Hepatocyte (in vitro differentiated cells): ENCODE data around the gene ABL1. TPM values are rescaled to one million over a fixed set of nuclear protein-coding genes. Genes with fewer than 3 reads are reported as not detected.

Experiments
- DNase-seq: peaks from one replicate; pipeline ENCODE4 v3.0.0-alpha.2; 2016; ENCODE audit warnings: low spot score
- H2AFZ ChIP-seq: fragments of 200-600 bp; sonication (generic); 2 replicates; pipeline ENCODE4 v1.6.0; 2016; ENCODE audit warnings: antibody characterized with exemption, mild to moderate bottlenecking
- H3K27ac ChIP-seq: fragments of 200-600 bp; sonication (generic); 2 replicates; pipeline ENCODE4 v1.5.1; 2016; ENCODE audit warnings: mild to moderate bottlenecking
- H3K27me3 ChIP-seq: fragments of 200-600 bp; sonication (generic); 2 replicates; pipeline ENCODE4 v1.6.1; 2016
- H3K36me3 ChIP-seq: fragments of 200-600 bp; sonication (generic); replicated peaks from 2 replicates; pipeline ENCODE4 v1.5.1; 2016; ENCODE audit warnings: low read depth; ENCODE audit not compliant: insufficient read depth
- H3K4me1 ChIP-seq: fragments of 200-600 bp; sonication (generic); 2 replicates; pipeline ENCODE4 v1.5.1; 2016; ENCODE audit warnings: mild to moderate bottlenecking, moderate library complexity; ENCODE audit not compliant: insufficient read depth
- H3K4me2 ChIP-seq: fragments of 200-600 bp; sonication (generic); 2 replicates; pipeline ENCODE4 v1.6.0; 2016
- H3K4me3 ChIP-seq: fragments of 200-600 bp; sonication (generic); 2 replicates; pipeline ENCODE4 v1.5.1; 2016; ENCODE audit warnings: mild to moderate bottlenecking
- H3K79me2 ChIP-seq: fragments of 200-600 bp; sonication (generic); 2 replicates; pipeline ENCODE4 v1.6.0; 2017; ENCODE audit warnings: mild to moderate bottlenecking
- H3K9me2 ChIP-seq: fragments of 200-600 bp; sonication (generic); replicated peaks from 2 replicates; pipeline ENCODE4 v1.6.0; 2017; ENCODE audit warnings: mild to moderate bottlenecking; ENCODE audit not compliant: insufficient read depth
- H3K9me3 ChIP-seq: fragments of 200-600 bp; sonication (generic); 2 replicates; pipeline ENCODE4 v1.5.1; 2016; ENCODE audit warnings: low read depth, mild to moderate bottlenecking
- H4K20me1 ChIP-seq: fragments of 200-600 bp; sonication (generic); 2 replicates; pipeline ENCODE4 v1.6.0; 2016; ENCODE audit warnings: mild to moderate bottlenecking; ENCODE audit not compliant: insufficient read depth, poor library complexity, severe bottlenecking
- CTCF ChIP-seq: fragments of 200-600 bp; sonication (generic); IDR thresholded peaks from 2 replicates; pipeline ENCODE4 v1.5.1; 2016; ENCODE audit warnings: antibody characterized with exemption, mild to moderate bottlenecking; ENCODE audit not compliant: poor library complexity
- EZH2 ChIP-seq: fragments of 200-600 bp; sonication (generic); IDR thresholded peaks from 2 replicates; pipeline ENCODE4 v1.6.1; 2016; ENCODE audit warnings: antibody characterized with exemption, mild to moderate bottlenecking, borderline replicate concordance
- EZH2phosphoT487 ChIP-seq: fragments of 200-600 bp; sonication (generic); IDR thresholded peaks from one replicate; pipeline ENCODE4 v1.6.1; 2018; ENCODE audit warnings: antibody characterized with exemption, mild to moderate bottlenecking, low read depth, moderate library complexity; ENCODE audit not compliant: unreplicated experiment, severe bottlenecking
- WGBS: methylation state at CpG from one replicate; pipeline ENCODE4 v1.1.6; 2016; ENCODE audit warnings: low lambda C conversion rate; ENCODE audit errors: missing lambda C conversion rate; 5-methylcytosine and 5-hydroxymethylcytosine counted together
- polyA plus RNA-seq: library from polyadenylated mRNA; unstranded; fragments of >200 nt; fragmentation: Nextera tagmentation; extraction: Ambion mirVana; gene quantifications from 2 replicates; pipeline ENCODE4 v1.2.1, GENCODE V29; 2016
- total RNA-seq: library from RNA; depleted of rRNA; stranded (reverse); fragments of >200 nt; gene quantifications from 2 replicates; pipeline ENCODE4 v1.2.3, GENCODE V29; 2014

The ABL1 gene
- total and polyA plus RNA-seq, 2 experiments from 2014 or later = 43.2 to 46.6 TPM

GRCh38 chr9:130890124-130890523 lies 55.1 kb downstream of the ABL1 start:
- Histone ChIP-seq H3K4me2 (no peak overlapping the region), H3K9me2 (no peaks in the 10 kb centered on the region), H3K27ac (no peak overlapping the region), H3K9me3 (no peaks in the 10 kb centered on the region), H3K4me1 (no peaks in the 10 kb centered on the region), H3K79me2 (no peaks in the 10 kb centered on the region), H2AFZ (no peak overlapping the region), H3K4me3 (no peak overlapping the region), H3K36me3 (no peaks in the 10 kb centered on the region), H3K27me3 (no peaks in the 10 kb centered on the region), H4K20me1 (peaks cover 12% of the 10 kb centered on the region)
- 93% methylated on average over 9 of the region's 9 CpGs for WGBS
- TF ChIP-seq EZH2 (no peak), EZH2phosphoT487 (no peak), CTCF (no peak)
- DNase-seq = no peak

GRCh38 chr9:130890870-130891687 lies 56.0 kb downstream of the ABL1 start:
- Histone ChIP-seq H3K4me3 (no peak overlapping the region), H4K20me1 (peaks cover 8% of the 10 kb centered on the region), H3K27ac (no peak overlapping the region), H2AFZ (no peak overlapping the region), H3K9me2 (no peaks in the 10 kb centered on the region), H3K36me3 (no peaks in the 10 kb centered on the region), H3K27me3 (no peaks in the 10 kb centered on the region), H3K4me2 (no peak overlapping the region), H3K79me2 (no peaks in the 10 kb centered on the region), H3K9me3 (no peaks in the 10 kb centered on the region), H3K4me1 (no peaks in the 10 kb centered on the region)
- no peak for TF ChIP-seq EZH2
- no peak for TF ChIP-seq CTCF
- no peak for TF ChIP-seq EZH2phosphoT487
- no peak for DNase-seq
- 85% methylated on average over 20 of the region's 20 CpGs for WGBS

- H3K4me2 ChIP-seq = no peak overlapping the region
- H3K4me1 ChIP-seq = no peaks in the 10 kb centered on the region
- no peaks in the 10 kb centered on the region for H3K36me3 ChIP-seq
- TF ChIP-seq EZH2 (no peak), EZH2phosphoT487 (no peak), CTCF (no peak)
- 93% methylated on average over 18 of the region's 18 CpGs for WGBS
- no peaks in the 10 kb centered on the region for H3K9me3 ChIP-seq
- H3K27ac ChIP-seq = no peak overlapping the region
- DNase-seq = no peak
- H3K4me3 ChIP-seq = no peak overlapping the region
- no peaks in the 10 kb centered on the region for H3K79me2 ChIP-seq
- H3K9me2 ChIP-seq = no peaks in the 10 kb centered on the region
- no peaks in the 10 kb centered on the region for H3K27me3 ChIP-seq
- H2AFZ ChIP-seq = no peak overlapping the region
- H4K20me1 ChIP-seq = peaks cover 8% of the 10 kb centered on the region
Measured at GRCh38 chr9:130891688-130892476, 56.8 kb downstream of the ABL1 start.
